Right lobe of liver (tissue), 4 donors: Measurements from ENCODE around the gene IKZF5.

Experiments used
- CTCF ChIP-seq, 4 donors: fragments of 200-600 bp in 3 of 4; fragments of 450-650 bp in 1 of 4; IDR thresholded peaks; one replicate each; pipeline versions ENCODE4 v1.5.1 to v1.8.0; 2016 to 2022; ENCODE audit warnings: antibody characterized with exemption in 4 of 4, mild to moderate bottlenecking in 2 of 4
- POLR2A ChIP-seq: fragments of 450-650 bp; IDR thresholded peaks from one replicate; pipeline ENCODE4 v1.6.1; 2017; ENCODE audit warnings: antibody characterized with exemption, mild to moderate bottlenecking
- donor health status: DM: no; HTN: no; CAD: no.
- donor health status: DM: no; HTN: no; CAD: no.
- donor health status: DM: no; HTN: yes; CAD: no.

- TF ChIP-seq CTCF (IDR thresholded peaks at IDR 0.05) = no peak
- TF ChIP-seq POLR2A = no peak
Measured at GRCh38 chr10:122966879-122967278, 41.7 kb downstream of the IKZF5 start.
